DOHH2 (cell line): ENCODE data around the gene HOGA1.

Source experiments
- H3F3A ChIP-seq: fragments of 200-600 bp; sonication (generic), shearing (Covaris generic); 2 replicates; pipeline ENCODE4 v1.6.0; 2016; ENCODE audit warnings: antibody characterized with exemption, mild to moderate bottlenecking; ENCODE audit not compliant: control insufficient read depth, insufficient read depth
- H3K27ac ChIP-seq: fragments of 200-600 bp; sonication (generic); 2 replicates; pipeline ENCODE4 v1.5.1; 2014; ENCODE audit warnings: low read depth, mild to moderate bottlenecking, low read length, moderate library complexity
- H3K27me3 ChIP-seq: fragments of 200-600 bp; sonication (generic); 2 replicates; pipeline ENCODE4 v1.6.1; 2014; ENCODE audit warnings: mild to moderate bottlenecking, low read length, mixed read lengths; ENCODE audit not compliant: control insufficient read depth
- H3K36me3 ChIP-seq: fragments of 200-600 bp; sonication (generic); 2 replicates; pipeline ENCODE4 v1.6.1; 2014; ENCODE audit warnings: mild to moderate bottlenecking, low read length, moderate library complexity, mixed read lengths; ENCODE audit not compliant: control insufficient read depth
- H3K4me1 ChIP-seq: fragments of 200-600 bp; sonication (generic); 2 replicates; pipeline ENCODE4 v1.6.1; 2014; ENCODE audit warnings: mild to moderate bottlenecking, low read length, mixed read lengths; ENCODE audit not compliant: control insufficient read depth
- H3K4me2 ChIP-seq: fragments of 200-600 bp; sonication (generic); 2 replicates; pipeline ENCODE4 v1.6.0; 2014; ENCODE audit warnings: mild to moderate bottlenecking, low read length, moderate library complexity
- H3K4me3 ChIP-seq: fragments of 200-600 bp; sonication (generic); 2 replicates; pipeline ENCODE4 v1.5.1; 2014; ENCODE audit warnings: mild to moderate bottlenecking, low read length, mixed read lengths
- H3K79me2 ChIP-seq: fragments of 200-600 bp; sonication (generic); 2 replicates; pipeline ENCODE4 v1.6.1; 2014; ENCODE audit warnings: mild to moderate bottlenecking, low read length, mixed read lengths; ENCODE audit not compliant: control insufficient read depth
- H3K9me2 ChIP-seq: fragments of 200-600 bp; sonication (generic); replicated peaks from 2 replicates; pipeline ENCODE4 v1.6.1; 2014; ENCODE audit warnings: mild to moderate bottlenecking, low read length, mixed read lengths; ENCODE audit not compliant: control insufficient read depth
- H3K9me3 ChIP-seq: fragments of 200-600 bp; sonication (generic); 2 replicates; pipeline ENCODE4 v1.6.1; 2014; ENCODE audit warnings: antibody characterized with exemption, low read length, mixed read lengths; ENCODE audit not compliant: control insufficient read depth, insufficient read depth
- H4K20me1 ChIP-seq: fragments of 200-600 bp; sonication (generic); 2 replicates; pipeline ENCODE4 v1.6.0; 2014; ENCODE audit warnings: low read depth, mild to moderate bottlenecking, antibody characterized with exemption, low read length, moderate library complexity; ENCODE audit not compliant: control insufficient read depth, insufficient read depth
- EZH2phosphoT487 ChIP-seq: fragments of 200-600 bp; sonication (generic); IDR thresholded peaks from 2 replicates; pipeline ENCODE4 v1.6.1; 2017; ENCODE audit warnings: borderline replicate concordance, mild to moderate bottlenecking, antibody characterized with exemption, low read length, moderate library complexity, mixed read lengths
- TF ChIP-seq, protein P1 (sequence below): fragments of 200-600 bp; sonication (generic); IDR thresholded peaks from one replicate; pipeline ENCODE4 v1.5.1; 2014; ENCODE audit warnings: antibody characterized with exemption, mild to moderate bottlenecking, low read depth, low read length; ENCODE audit not compliant: poor library complexity, severe bottlenecking

HOGA1 gene

GRCh38 chr10:97590082-97590747, 6.0 kb downstream of the HOGA1 start:
- TF ChIP-seq, protein P1, sequence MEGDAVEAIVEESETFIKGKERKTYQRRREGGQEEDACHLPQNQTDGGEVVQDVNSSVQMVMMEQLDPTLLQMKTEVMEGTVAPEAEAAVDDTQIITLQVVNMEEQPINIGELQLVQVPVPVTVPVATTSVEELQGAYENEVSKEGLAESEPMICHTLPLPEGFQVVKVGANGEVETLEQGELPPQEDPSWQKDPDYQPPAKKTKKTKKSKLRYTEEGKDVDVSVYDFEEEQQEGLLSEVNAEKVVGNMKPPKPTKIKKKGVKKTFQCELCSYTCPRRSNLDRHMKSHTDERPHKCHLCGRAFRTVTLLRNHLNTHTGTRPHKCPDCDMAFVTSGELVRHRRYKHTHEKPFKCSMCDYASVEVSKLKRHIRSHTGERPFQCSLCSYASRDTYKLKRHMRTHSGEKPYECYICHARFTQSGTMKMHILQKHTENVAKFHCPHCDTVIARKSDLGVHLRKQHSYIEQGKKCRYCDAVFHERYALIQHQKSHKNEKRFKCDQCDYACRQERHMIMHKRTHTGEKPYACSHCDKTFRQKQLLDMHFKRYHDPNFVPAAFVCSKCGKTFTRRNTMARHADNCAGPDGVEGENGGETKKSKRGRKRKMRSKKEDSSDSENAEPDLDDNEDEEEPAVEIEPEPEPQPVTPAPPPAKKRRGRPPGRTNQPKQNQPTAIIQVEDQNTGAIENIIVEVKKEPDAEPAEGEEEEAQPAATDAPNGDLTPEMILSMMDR, result no peak
- TF ChIP-seq EZH2phosphoT487, result no peak
- H3K4me2 ChIP-seq, result no peak overlapping the region
- no peaks in the 10 kb centered on the region for H3K9me2 ChIP-seq
- no peak overlapping the region for H3K4me3 ChIP-seq
- no peaks in the 10 kb centered on the region for H4K20me1 ChIP-seq
- H3K27ac ChIP-seq, result no peak overlapping the region
- no peaks in the 10 kb centered on the region for H3F3A ChIP-seq
- peaks cover 9% of the 10 kb centered on the region; the same call in 1 of the 2 replicates for H3K4me1 ChIP-seq
- no peaks in the 10 kb centered on the region for H3K9me3 ChIP-seq
- H3K27me3 ChIP-seq, result no peaks in the 10 kb centered on the region
- H3K36me3 ChIP-seq, result no peaks in the 10 kb centered on the region
- H3K79me2 ChIP-seq, result no peaks in the 10 kb centered on the region

DNA sequence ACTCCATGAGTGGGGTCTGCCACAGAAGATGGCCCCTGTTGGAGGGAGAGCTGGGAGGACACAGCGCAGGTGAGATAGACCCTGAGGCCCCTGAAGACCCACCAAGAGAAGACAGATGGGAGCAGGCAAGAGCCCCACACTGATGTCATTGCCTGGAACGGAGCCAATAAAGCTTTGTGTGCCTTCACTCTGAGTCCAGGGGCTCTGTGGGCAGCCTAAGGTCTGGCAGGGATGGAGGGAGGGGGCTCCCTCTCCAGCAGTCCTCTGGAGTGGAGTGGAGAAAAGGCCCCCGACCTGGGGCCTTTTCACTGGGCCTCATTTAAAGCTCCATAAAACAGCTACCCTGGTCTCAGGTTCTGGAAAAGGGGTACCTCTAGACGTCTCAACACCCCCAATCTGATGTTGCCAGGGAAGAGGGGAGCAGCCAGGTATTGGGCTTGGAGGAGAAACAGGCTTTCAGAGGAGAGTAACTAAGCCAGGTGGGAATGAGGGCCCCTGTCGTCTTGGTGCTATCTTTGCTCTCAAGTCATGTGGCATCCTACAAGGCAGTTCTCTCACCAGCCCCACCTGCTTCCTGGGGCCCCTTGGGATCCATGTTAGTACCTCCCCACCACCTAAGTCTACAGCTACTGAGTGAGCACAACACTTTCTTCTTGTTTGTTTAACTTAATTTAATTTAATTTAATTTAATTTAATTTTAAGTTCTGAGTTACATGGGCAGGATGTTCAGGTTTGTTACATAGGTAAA, 6.7 kb downstream of the HOGA1 start:
- H3K9me2 ChIP-seq, result no peaks in the 10 kb centered on the region
- H4K20me1 ChIP-seq, result no peaks in the 10 kb centered on the region
- H3F3A ChIP-seq, result no peaks in the 10 kb centered on the region
- H3K79me2 ChIP-seq, result no peaks in the 10 kb centered on the region
- H3K27ac ChIP-seq, result no peak overlapping the region
- H3K36me3 ChIP-seq, result no peaks in the 10 kb centered on the region
- no peak overlapping the region for H3K4me2 ChIP-seq
- no peaks in the 10 kb centered on the region for H3K27me3 ChIP-seq
- TF ChIP-seq EZH2phosphoT487, result no peak
- TF ChIP-seq, protein P1, result no peak
- H3K4me3 ChIP-seq, result no peak overlapping the region
- H3K4me1 ChIP-seq, result peaks cover 9% of the 10 kb centered on the region; the same call in 1 of the 2 replicates
- no peaks in the 10 kb centered on the region for H3K9me3 ChIP-seq

DNA sequence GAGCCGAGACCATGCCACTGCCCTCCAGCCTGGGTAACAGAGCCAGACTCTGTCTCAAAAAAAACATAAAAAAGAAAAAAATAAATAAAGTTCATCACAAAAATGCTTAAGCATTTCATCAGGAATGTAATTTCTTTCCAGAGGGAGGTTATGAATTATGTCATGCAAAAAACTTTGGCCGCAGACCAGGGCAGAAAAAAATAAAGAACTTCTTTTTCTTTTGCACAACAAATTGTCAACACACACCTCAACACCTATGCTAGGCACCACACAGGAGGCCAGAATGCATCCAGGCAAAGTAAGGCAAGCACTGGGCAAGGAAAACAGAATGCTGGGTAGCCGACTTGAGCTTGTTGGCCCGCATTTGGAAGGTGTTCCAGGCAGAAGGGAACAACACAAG, 9.2 kb downstream of the HOGA1 start:
- no peaks in the 10 kb centered on the region for H3K27me3 ChIP-seq
- peaks cover 9% of the 10 kb centered on the region; the same call in 1 of the 2 replicates for H3K4me1 ChIP-seq
- no peak overlapping the region for H3K27ac ChIP-seq
- H3K36me3 ChIP-seq, result no peaks in the 10 kb centered on the region
- H3F3A ChIP-seq, result no peaks in the 10 kb centered on the region
- no peaks in the 10 kb centered on the region for H3K9me2 ChIP-seq
- H3K79me2 ChIP-seq, result no peaks in the 10 kb centered on the region
- TF ChIP-seq EZH2phosphoT487, result no peak
- TF ChIP-seq, protein P1, result no peak
- H3K4me3 ChIP-seq, result no peak overlapping the region
- H3K4me2 ChIP-seq, result no peak overlapping the region
- no peaks in the 10 kb centered on the region for H4K20me1 ChIP-seq
- H3K9me3 ChIP-seq, result no peaks in the 10 kb centered on the region
